ENCODE results near the gene KLC1. TPM values are rescaled to one million over a fixed set of nuclear protein-coding genes. Genes with fewer than 3 reads are reported as not detected.

KLC1 gene
- total and polyA plus RNA-seq, 2 of the 8 experiments (the other 6 are each of a cell fraction or from before 2014, with no cell fraction given): 84.6 to 134 TPM

- H3K9ac ChIP-seq (replicated peaks in 1 of 4; ENCODE audit: extremely low read depth in 1 of 4, low read depth in 3 of 4, low read length in 3 of 4): no peak overlapping the region
- no peak for FAIRE-seq
- no peak overlapping the region for H3K56ac ChIP-seq (replicated peaks; ENCODE audit: insufficient read length, low read depth, low read length)
- no peak overlapping the region for H4K8ac ChIP-seq (ENCODE audit: extremely low read depth, insufficient read depth, low read length)
- H3K23me2 ChIP-seq (ENCODE audit: low read depth, low read length): no peaks in the 10 kb centered on the region
- no peak overlapping the region for H2BK20ac ChIP-seq (ENCODE audit: low read length)
- peaks cover 3 to 34% of the 10 kb centered on the region in 2 experiments; a peak in 3 of 4 replicates for H3K79me2 ChIP-seq (ENCODE audit: control insufficient read depth in 1 of 2, insufficient read depth in 2 of 2, low read length in 2 of 2)
- H3K23ac ChIP-seq (ENCODE audit: insufficient read length): no peak overlapping the region
- H2BK15ac ChIP-seq (ENCODE audit: low read length): no peak overlapping the region
- H2AK5ac ChIP-seq (ENCODE audit: low read depth, low read length): no peak overlapping the region
- H3K9me3 ChIP-seq (ENCODE audit: insufficient read depth in 2 of 2, low read depth in 1 of 2, low read length in 1 of 2): no peaks in the 10 kb centered on the region
- H2BK12ac ChIP-seq (ENCODE audit: low read depth, low read length): no peak overlapping the region
- H3K4me3 ChIP-seq (ENCODE audit: extremely low read depth in 1 of 4, insufficient read depth in 2 of 4, low read depth in 3 of 4, low read length in 4 of 4): no peak overlapping the region
- H3K36me3 ChIP-seq (ENCODE audit: control insufficient read depth in 2 of 4, insufficient read depth in 4 of 4, low read length in 3 of 4): peaks cover 16 to 36% (median 31%) of the 10 kb centered on the region in 4 experiments
- peaks cover 6 to 20% of the 10 kb centered on the region in 2 experiments for H4K20me1 ChIP-seq (replicated peaks in 1 of 2; ENCODE audit: control insufficient read depth in 1 of 2, insufficient read depth in 2 of 2, low read length in 2 of 2)
- H2BK120ac ChIP-seq (replicated peaks; ENCODE audit: low read depth, low read length): no peak overlapping the region
- no peak overlapping the region for H3K14ac ChIP-seq (ENCODE audit: insufficient read length)
- no peak overlapping the region for H3K4ac ChIP-seq (replicated peaks; ENCODE audit: insufficient read length, low read depth, low read length)
- POLR2A ChIA-PET (ENCODE audit: partially characterized antibody): no interaction called here
- H4K91ac ChIP-seq (replicated peaks; ENCODE audit: insufficient read length, low read length): no peak overlapping the region
- H3K18ac ChIP-seq (ENCODE audit: extremely low read depth, low read length): no peak overlapping the region
- no peak overlapping the region for H2BK5ac ChIP-seq (ENCODE audit: low read depth, low read length)
- TF ChIP-seq, protein P1, sequence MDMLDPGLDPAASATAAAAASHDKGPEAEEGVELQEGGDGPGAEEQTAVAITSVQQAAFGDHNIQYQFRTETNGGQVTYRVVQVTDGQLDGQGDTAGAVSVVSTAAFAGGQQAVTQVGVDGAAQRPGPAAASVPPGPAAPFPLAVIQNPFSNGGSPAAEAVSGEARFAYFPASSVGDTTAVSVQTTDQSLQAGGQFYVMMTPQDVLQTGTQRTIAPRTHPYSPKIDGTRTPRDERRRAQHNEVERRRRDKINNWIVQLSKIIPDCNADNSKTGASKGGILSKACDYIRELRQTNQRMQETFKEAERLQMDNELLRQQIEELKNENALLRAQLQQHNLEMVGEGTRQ (IDR thresholded peaks at IDR 0.05; ENCODE audit: low read length): no peak
- TF ChIP-seq SP2 (IDR thresholded peaks at IDR 0.05; ENCODE audit: low read length) (no peak), SP1 (IDR thresholded peaks at IDR 0.05; ENCODE audit: low read depth, low read length) (no peak)
- H3K27me3 ChIP-seq (replicated peaks in 1 of 4; ENCODE audit: control insufficient read depth in 3 of 4, extremely low read depth in 1 of 4, insufficient read depth in 3 of 4, low read length in 3 of 4): no peaks in the 10 kb centered on the region
- no peak overlapping the region for H2AFZ ChIP-seq (ENCODE audit: low read length)
- CTCF ChIA-PET (ENCODE audit: partially characterized antibody): interaction anchor here (0.8 to 1.0 kb wide), 2 partner anchors 41 to 80 kb away, joined by 3 read pairs; no protein-coding TSS in a partner anchor
- no peak overlapping the region for H4K5ac ChIP-seq (ENCODE audit: insufficient read length, low read depth, low read length)
- H3K27ac ChIP-seq (ENCODE audit: low read depth, low read length): no peak overlapping the region
- 95% methylated on average over 4 of the region's 4 CpGs; no CpG with 5 or more reads in 1 of the 2 experiments for WGBS, 2 experiments (ENCODE audit: extremely low coverage in 1 of 2, insufficient coverage in 1 of 2, insufficient read length in 1 of 2, insufficient replicate concordance in 2 of 2, low coverage in 1 of 2, low lambda C conversion rate in 2 of 2, missing lambda C conversion rate in 1 of 2)
- peaks cover 11% of the 10 kb centered on the region; the same call in 1 of the 2 replicates for H3K79me1 ChIP-seq (ENCODE audit: low read depth, low read length)
- no peaks in the 10 kb centered on the region; a peak in 1 of 7 replicates for H3K4me1 ChIP-seq (replicated peaks in 1 of 4; ENCODE audit: control insufficient read depth in 3 of 4, insufficient read depth in 4 of 4, low read length in 3 of 4)
- DNase-seq (ENCODE audit: low read depth in 1 of 2, low spot score in 2 of 2): no peak
- no peak overlapping the region for H3K4me2 ChIP-seq (ENCODE audit: insufficient read depth in 1 of 2, low read depth in 2 of 2, low read length in 2 of 2)
Measured at GRCh38 chr14:103653805-103654204, 24.8 kb downstream of the KLC1 start.
